MCF 10A (cell line): ENCODE data around the gene BCAM. TPM values are rescaled to one million over a fixed set of nuclear protein-coding genes. Genes with fewer than 3 reads are reported as not detected.
A peak's percentile ranks its signal among the peaks of the same experiment; 100 is the strongest.
"Not testable (repeated sequence)": the region's sequence is repeated elsewhere in the genome, so short reads cannot be mapped to it uniquely, and the experiment has no call there.

ENCODE experiments used
- BruUV-seq: library from RNA; stranded (reverse); fragments of 400-500 nt; replicated peaks from 2 replicates; lab custom pipeline; 2021; lab: Mats Ljungman, UMichigan
- CTCF ChIA-PET: fragments of 300-600 bp; sonication (Branson Sonifier 250); formaldehyde crosslinking; extraction: SDS; loops from one replicate; lab custom pipeline; 2021; ENCODE audit warnings: antibody characterized with exemption, inconsistent platforms; lab: Yijun Ruan, JAX
- POLR2A ChIA-PET: fragments of 300-600, 350-650 bp; sonication (Branson Sonifier 250); formaldehyde crosslinking; extraction: SDS; loops from one replicate; lab custom pipeline; 2020; ENCODE audit warnings: antibody characterized with exemption, inconsistent platforms; lab: Yijun Ruan, JAX
- DNase-seq: peaks from one replicate; pipeline ENCODE4 v3.0.0-alpha.2; 2018; ENCODE audit not compliant: unreplicated experiment
- H3K27ac Mint-ChIP-seq: one replicate; pipeline ENCODE4 v1.8.0; 2022; ENCODE audit warnings: mild to moderate bottlenecking, low read depth, mixed read lengths; ENCODE audit not compliant: unreplicated experiment
- H3K27me3 Mint-ChIP-seq: one replicate; pipeline ENCODE4 v1.8.0; 2022; ENCODE audit warnings: mixed read lengths; ENCODE audit not compliant: insufficient read depth, unreplicated experiment
- H3K36me3 Mint-ChIP-seq: one replicate; pipeline ENCODE4 v1.8.0; 2022; ENCODE audit warnings: mild to moderate bottlenecking, moderate library complexity, mixed read lengths; ENCODE audit not compliant: insufficient read depth, unreplicated experiment
- H3K4me1 Mint-ChIP-seq: one replicate; pipeline ENCODE4 v1.8.0; 2022; ENCODE audit warnings: mixed read lengths; ENCODE audit not compliant: insufficient read depth, unreplicated experiment
- H3K4me3 Mint-ChIP-seq: one replicate; pipeline ENCODE4 v1.8.0; 2022; ENCODE audit warnings: mild to moderate bottlenecking, moderate library complexity, mixed read lengths; ENCODE audit not compliant: unreplicated experiment
- H3K9me3 Mint-ChIP-seq: one replicate; pipeline ENCODE4 v1.8.0; 2022; ENCODE audit warnings: mixed read lengths; ENCODE audit not compliant: unreplicated experiment
- intact Hi-C: fragments of 100-400 bp; cut with micrococcal nuclease; formaldehyde crosslinking; loops from 2 replicates; pipeline ENCODE4 v1.14.1; 2022
- total RNA-seq: library from RNA; stranded (reverse); gene quantifications from 2 replicates; pipeline ENCODE4 v1.2.3, GENCODE V29; 2022
- TF ChIP-seq, protein P1 (sequence below): fragments of 200-600 bp; IDR thresholded peaks from one replicate; pipeline ENCODE4 v1.8.0; 2022; ENCODE audit warnings: antibody characterized with exemption, mild to moderate bottlenecking; ENCODE audit not compliant: unreplicated experiment

BCAM gene
- total RNA-seq, 1 experiment from 2014 or later: 5.0 TPM

DNA sequence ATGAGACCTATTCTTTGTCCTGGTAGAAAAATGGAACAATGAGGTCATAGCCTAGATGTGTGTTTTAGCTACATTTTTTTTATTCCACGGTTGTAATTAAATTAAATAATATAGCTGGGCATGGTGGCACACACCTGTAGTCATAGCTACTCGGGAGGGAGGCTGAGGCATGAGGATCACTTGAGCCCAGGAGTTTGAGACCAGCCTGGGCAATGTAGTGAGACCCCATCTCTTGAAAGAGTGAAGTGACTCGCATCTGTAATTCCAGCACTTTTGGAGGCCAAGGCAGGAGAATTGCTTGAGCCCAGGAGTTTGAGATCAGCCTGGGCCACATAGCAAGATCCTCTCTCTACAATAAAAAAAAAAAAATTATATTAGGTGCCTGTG, 43.0 kb upstream of the BCAM start:
- POLR2A ChIA-PET: interaction anchor here (1.1 to 3.4 kb wide), 5 partner anchors 13 to 44 kb away, joined by 3 to 14 read pairs (median 5); partner anchors contain the start of gene BCL3
- no peaks in the 10 kb centered on the region for H3K9me3 Mint-ChIP-seq
- intact Hi-C loops: no loop called here
- TF ChIP-seq, protein P1, sequence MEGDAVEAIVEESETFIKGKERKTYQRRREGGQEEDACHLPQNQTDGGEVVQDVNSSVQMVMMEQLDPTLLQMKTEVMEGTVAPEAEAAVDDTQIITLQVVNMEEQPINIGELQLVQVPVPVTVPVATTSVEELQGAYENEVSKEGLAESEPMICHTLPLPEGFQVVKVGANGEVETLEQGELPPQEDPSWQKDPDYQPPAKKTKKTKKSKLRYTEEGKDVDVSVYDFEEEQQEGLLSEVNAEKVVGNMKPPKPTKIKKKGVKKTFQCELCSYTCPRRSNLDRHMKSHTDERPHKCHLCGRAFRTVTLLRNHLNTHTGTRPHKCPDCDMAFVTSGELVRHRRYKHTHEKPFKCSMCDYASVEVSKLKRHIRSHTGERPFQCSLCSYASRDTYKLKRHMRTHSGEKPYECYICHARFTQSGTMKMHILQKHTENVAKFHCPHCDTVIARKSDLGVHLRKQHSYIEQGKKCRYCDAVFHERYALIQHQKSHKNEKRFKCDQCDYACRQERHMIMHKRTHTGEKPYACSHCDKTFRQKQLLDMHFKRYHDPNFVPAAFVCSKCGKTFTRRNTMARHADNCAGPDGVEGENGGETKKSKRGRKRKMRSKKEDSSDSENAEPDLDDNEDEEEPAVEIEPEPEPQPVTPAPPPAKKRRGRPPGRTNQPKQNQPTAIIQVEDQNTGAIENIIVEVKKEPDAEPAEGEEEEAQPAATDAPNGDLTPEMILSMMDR: no peak
- H3K27me3 Mint-ChIP-seq: no peaks in the 10 kb centered on the region
- no TSS peak for BruUV-seq
- H3K4me3 Mint-ChIP-seq: no peak overlapping the region
- peaks cover 14% of the 10 kb centered on the region for H3K4me1 Mint-ChIP-seq
- CTCF ChIA-PET: interaction anchor here (0.6 to 19.2 kb wide), 10 partner anchors 11 to 143 kb away, joined by 3 to 414 read pairs (median 3); no protein-coding TSS in a partner anchor
- H3K36me3 Mint-ChIP-seq: peaks cover 7% of the 10 kb centered on the region
- DNase-seq: no peak
- no peak overlapping the region for H3K27ac Mint-ChIP-seq

DNA sequence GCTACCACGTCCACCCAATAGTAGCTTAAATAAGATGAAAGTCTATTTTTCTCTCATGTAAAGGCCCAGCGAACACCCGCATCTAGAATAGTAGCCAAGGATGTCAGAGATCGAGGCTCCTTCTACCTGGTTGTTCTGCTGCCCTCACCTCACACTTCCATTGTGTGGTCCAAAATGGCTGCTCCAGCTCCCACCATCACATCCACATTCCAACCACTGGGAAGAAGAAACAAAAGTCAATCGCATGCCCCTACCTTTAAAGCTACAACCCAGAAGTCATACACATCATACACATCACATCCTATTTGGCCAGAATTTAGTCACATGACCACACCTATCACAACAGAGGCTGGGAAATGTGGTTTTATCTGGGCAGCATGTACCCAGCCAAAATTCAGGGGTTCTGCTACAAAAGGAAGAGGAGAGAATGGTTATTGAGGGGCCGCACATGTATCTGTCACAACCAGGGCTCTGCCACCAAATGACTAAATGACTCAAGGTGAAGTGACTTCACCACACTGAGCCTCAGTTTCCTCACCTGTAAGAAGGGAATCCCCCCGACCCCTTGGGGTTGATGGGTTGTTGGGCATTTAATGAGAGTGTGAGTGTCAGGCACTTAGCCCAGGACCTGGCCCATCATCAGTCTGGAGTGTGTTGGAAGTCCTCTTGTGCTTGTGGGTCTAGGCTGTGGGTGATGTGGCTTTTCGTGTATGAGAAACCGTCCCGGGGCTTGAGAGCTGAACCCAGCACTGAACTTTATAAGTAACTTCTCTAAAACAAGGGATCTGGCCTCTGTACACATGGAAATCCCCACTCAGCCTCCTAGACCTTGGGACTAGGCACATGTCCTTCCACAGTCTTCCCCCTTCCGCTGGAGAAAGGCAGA, 41.4 kb upstream of the BCAM start:
- H3K27me3 Mint-ChIP-seq: no peaks in the 10 kb centered on the region
- TF ChIP-seq, protein P1: no peak
- H3K27ac Mint-ChIP-seq: no peak overlapping the region
- DNase-seq: no peak
- ChIA-PET CTCF (interaction anchor here (0.7 to 19.2 kb wide), 6 partner anchors 17 to 570 kb away, joined by 3 to 414 read pairs (median 4); no protein-coding TSS in a partner anchor), POLR2A (interaction anchor here (1.0 to 3.4 kb wide), 3 partner anchors 13 to 25 kb away, joined by 3 to 14 read pairs (median 3); no protein-coding TSS in a partner anchor)
- no TSS peak for BruUV-seq
- H3K4me3 Mint-ChIP-seq: no peak overlapping the region
- H3K4me1 Mint-ChIP-seq: peaks cover 15% of the 10 kb centered on the region
- H3K9me3 Mint-ChIP-seq: no peaks in the 10 kb centered on the region
- intact Hi-C loops: no loop called here
- H3K36me3 Mint-ChIP-seq: no peaks in the 10 kb centered on the region

DNA sequence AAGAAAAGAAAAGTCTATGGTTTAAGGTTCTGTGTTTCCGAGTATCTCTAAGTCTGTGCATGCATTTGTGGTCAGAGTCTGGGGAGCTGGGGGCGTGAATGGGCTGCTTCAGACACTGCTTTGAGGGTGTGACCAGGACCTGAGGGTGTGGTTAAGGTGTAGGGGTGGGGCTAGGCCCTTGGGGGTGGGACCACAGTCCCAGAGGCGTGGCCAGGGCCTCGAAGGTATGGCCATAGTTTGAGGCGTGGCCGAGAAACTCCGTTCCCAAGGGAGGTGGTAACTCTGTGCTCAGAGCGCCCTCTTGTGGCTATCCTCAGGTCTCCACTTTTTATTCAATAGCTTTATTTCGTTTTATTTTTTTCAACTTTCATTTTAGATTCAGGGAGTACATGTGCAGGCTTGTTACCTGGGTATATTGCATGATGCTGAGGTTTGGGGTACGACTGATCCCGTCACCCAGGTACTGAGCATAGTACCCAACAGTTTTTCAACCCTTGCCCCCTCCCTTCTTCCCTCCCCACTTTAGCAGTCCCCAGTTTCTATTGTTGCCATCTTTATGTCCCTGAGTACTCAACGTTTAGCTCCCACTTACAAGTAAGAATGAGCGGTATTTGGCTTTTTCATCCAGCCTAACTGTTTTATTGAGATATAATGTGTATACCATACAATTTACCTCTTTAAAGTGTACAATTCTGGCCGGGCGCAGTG, 38.2 kb upstream of the BCAM start:
- peak; percentile 99 for DNase-seq
- H3K4me3 Mint-ChIP-seq: peak overlapping the region; percentile 41
- H3K9me3 Mint-ChIP-seq: no peaks in the 10 kb centered on the region
- peaks cover 24% of the 10 kb centered on the region for H3K4me1 Mint-ChIP-seq
- ChIA-PET POLR2A (interaction anchor here (1.0 to 6.5 kb wide), 7 partner anchors 8 to 47 kb away, joined by 4 to 61 read pairs (median 5); partner anchors contain the start of gene CBLC), CTCF (interaction anchor here (0.6 to 19.2 kb wide), 42 partner anchors 9 to 842 kb away, joined by 3 to 414 read pairs (median 4); no protein-coding TSS in a partner anchor)
- H3K36me3 Mint-ChIP-seq: no peaks in the 10 kb centered on the region
- H3K27me3 Mint-ChIP-seq: no peaks in the 10 kb centered on the region
- intact Hi-C loops: loop anchor here (1.0 to 2.0 kb wide), 8 partner anchors 18 to 199 kb away; no protein-coding TSS in a partner anchor
- BruUV-seq: no TSS peak
- TF ChIP-seq, protein P1: peak; percentile 77
- no peak overlapping the region for H3K27ac Mint-ChIP-seq

DNA sequence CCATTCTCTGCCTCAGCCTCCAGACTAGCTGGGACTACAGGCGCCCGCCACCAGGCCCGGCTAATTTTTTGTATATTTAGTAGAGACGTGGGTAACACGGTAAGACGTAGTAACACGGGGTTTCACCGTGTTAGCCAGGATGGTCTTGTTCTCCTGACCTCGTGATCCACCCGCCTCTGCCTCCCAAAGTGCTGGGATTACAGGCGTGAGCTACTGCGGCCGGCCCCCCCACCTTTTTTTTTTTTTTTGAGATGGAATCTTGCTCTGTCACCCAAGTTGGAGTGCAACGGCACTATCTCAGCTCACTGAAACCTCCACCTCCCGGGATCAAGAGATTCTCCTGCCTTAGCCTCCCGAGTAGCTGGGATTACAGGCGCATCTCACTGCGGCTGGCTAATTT, 36.8 kb upstream of the BCAM start:
- H3K4me3 Mint-ChIP-seq, H3K9me3 Mint-ChIP-seq, BruUV-seq, DNase-seq, H3K36me3 Mint-ChIP-seq, intact Hi-C loops, H3K27me3 Mint-ChIP-seq: not testable (repeated sequence)
- H3K4me1 Mint-ChIP-seq: peaks cover 28% of the 10 kb centered on the region
- ChIA-PET POLR2A (interaction anchor here (0.7 to 6.5 kb wide), 4 partner anchors 30 to 132 kb away, joined by 3 to 61 read pairs (median 26); no protein-coding TSS in a partner anchor), CTCF (interaction anchor here (0.7 to 19.2 kb wide), 13 partner anchors 12 to 195 kb away, joined by 3 to 414 read pairs (median 9); no protein-coding TSS in a partner anchor)
- peak overlapping the region; percentile 32 for H3K27ac Mint-ChIP-seq
